Neural progenitor cell (in vitro differentiated cells): Measurements from ENCODE around the gene RRAS2. TPM values are rescaled to one million over a fixed set of nuclear protein-coding genes. Genes with fewer than 3 reads are reported as not detected.
A peak's percentile ranks its signal among the peaks of the same experiment; 100 is the strongest.

Experiments used
- DNase-seq: peaks from one replicate; pipeline ENCODE4 v3.0.0-alpha.2; 2016; ENCODE audit warnings: low spot score
- H2AFZ ChIP-seq: fragments of 200-600 bp; sonication (generic); replicated peaks from 2 replicates; pipeline ENCODE4 v1.6.1; 2016; ENCODE audit warnings: antibody characterized with exemption
- H3F3A ChIP-seq: fragments of 200-600 bp; sonication (generic); 2 replicates; pipeline ENCODE4 v1.6.1; 2016; ENCODE audit warnings: antibody characterized with exemption, low read depth
- H3K27ac ChIP-seq: fragments of 200-600 bp; sonication (generic); 2 replicates; pipeline ENCODE4 v1.5.1; 2016; ENCODE audit warnings: mild to moderate bottlenecking
- H3K27me3 ChIP-seq: fragments of 200-600 bp; sonication (generic); 2 replicates; pipeline ENCODE4 v1.6.1; 2016; ENCODE audit warnings: mild to moderate bottlenecking, moderate library complexity
- H3K36me3 ChIP-seq: fragments of 200-600 bp; sonication (generic); 2 replicates; pipeline ENCODE4 v1.5.1; 2016
- H3K4me1 ChIP-seq: fragments of 200-600 bp; sonication (generic); 2 replicates; pipeline ENCODE4 v1.6.1; 2016; ENCODE audit warnings: mixed run types
- H3K4me2 ChIP-seq: fragments of 200-600 bp; sonication (generic); 2 replicates; pipeline ENCODE4 v1.6.1; 2016
- H3K4me3 ChIP-seq: fragments of 200-600 bp; sonication (generic); 2 replicates; pipeline ENCODE4 v1.5.1; 2016
- H3K79me2 ChIP-seq: fragments of 200-600 bp; sonication (generic); 2 replicates; pipeline ENCODE4 v1.6.1; 2016; ENCODE audit warnings: low read depth
- H3K9ac ChIP-seq: fragments of 200-600 bp; sonication (generic); 2 replicates; pipeline ENCODE4 v1.6.1; 2016
- H3K9me3 ChIP-seq: fragments of 200-600 bp; sonication (generic); 2 replicates; pipeline ENCODE4 v1.5.1; 2016; ENCODE audit warnings: low read depth
- H4K20me1 ChIP-seq: fragments of 200-600 bp; sonication (generic); 2 replicates; pipeline ENCODE4 v1.6.1; 2016; ENCODE audit warnings: low read depth
- H3K27ac Mint-ChIP-seq: 3 replicates; pipeline ENCODE4 v1.8.0; 2021; ENCODE audit warnings: mixed read lengths
- H3K27me3 Mint-ChIP-seq: 2 replicates; pipeline ENCODE4 v1.8.0; 2022; ENCODE audit warnings: low read depth, mild to moderate bottlenecking, inconsistent platforms, moderate library complexity, mixed read lengths; ENCODE audit not compliant: insufficient read depth
- H3K36me3 Mint-ChIP-seq: 3 replicates; pipeline ENCODE4 v1.8.0; 2021; ENCODE audit warnings: mixed read lengths
- H3K4me1 Mint-ChIP-seq: 3 replicates; pipeline ENCODE4 v1.8.0; 2021; ENCODE audit warnings: mixed read lengths
- H3K4me3 Mint-ChIP-seq: 3 replicates; pipeline ENCODE4 v1.8.0; 2021; ENCODE audit warnings: mild to moderate bottlenecking, moderate library complexity, mixed read lengths
- H3K9me3 Mint-ChIP-seq: 3 replicates; pipeline ENCODE4 v1.8.0; 2020; ENCODE audit warnings: mixed read lengths
- EZH2 ChIP-seq: fragments of 200-600 bp; sonication (generic); IDR thresholded peaks from 2 replicates; pipeline ENCODE4 v1.6.1; 2017; ENCODE audit warnings: antibody characterized with exemption, mild to moderate bottlenecking, moderate library complexity
- EZH2phosphoT487 ChIP-seq: fragments of 200-600 bp; sonication (generic); IDR thresholded peaks from 2 replicates; pipeline ENCODE4 v1.6.1; 2017; ENCODE audit warnings: antibody characterized with exemption
- total RNA-seq: library from RNA; depleted of rRNA; stranded (reverse); fragments of >200 nt; gene quantifications from 2 replicates; pipeline ENCODE4 v1.2.3, GENCODE V29; 2015; ENCODE audit warnings: low replicate concordance
- TF ChIP-seq, protein P1 (sequence below): fragments of 200-600 bp; sonication (generic); IDR thresholded peaks from 2 replicates; pipeline ENCODE4 v1.5.1; 2017; ENCODE audit warnings: antibody characterized with exemption, mild to moderate bottlenecking

The RRAS2 gene
- total RNA-seq, 1 donor from 2014 or later: 129 TPM

DNA sequence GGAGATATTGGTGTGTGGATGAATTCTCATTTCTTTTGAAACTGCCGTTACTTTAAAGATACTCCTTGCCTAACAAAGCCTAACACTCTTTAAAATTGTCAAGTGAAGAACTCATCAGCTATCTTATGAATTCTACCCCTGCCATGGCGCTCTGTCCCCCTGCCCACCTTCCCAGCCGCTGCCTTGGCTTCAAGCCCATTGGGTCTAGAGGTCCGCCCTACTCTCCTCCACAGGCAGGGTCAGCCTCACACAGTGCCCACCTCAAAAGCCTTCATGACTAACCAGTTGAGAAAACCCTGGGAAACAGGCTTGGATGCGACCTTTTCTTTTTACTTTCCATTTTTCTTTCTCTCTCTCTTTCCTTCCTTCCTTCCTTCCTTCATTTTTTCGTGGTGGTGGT, 128.6 kb downstream of the RRAS2 start:
- Mint-ChIP-seq H3K4me3 (no peak overlapping the region), H3K9me3 (no peaks in the 10 kb centered on the region), H3K27ac (no peak overlapping the region), H3K36me3 (peaks cover 2% of the 10 kb centered on the region), H3K27me3 (peaks cover 7% of the 10 kb centered on the region), H3K4me1 (peaks cover 12% of the 10 kb centered on the region)
- Histone ChIP-seq H2AFZ (no peak overlapping the region), H3K9ac (no peak overlapping the region), H3K4me2 (peak overlapping the region; percentile 54), H3F3A (no peaks in the 10 kb centered on the region), H3K4me1 (peaks cover 18% of the 10 kb centered on the region), H3K27me3 (no peaks in the 10 kb centered on the region), H3K36me3 (no peaks in the 10 kb centered on the region), H4K20me1 (no peaks in the 10 kb centered on the region), H3K79me2 (no peaks in the 10 kb centered on the region), H3K4me3 (no peak overlapping the region), H3K9me3 (no peaks in the 10 kb centered on the region), H3K27ac (no peak overlapping the region)
- no peak for DNase-seq
- TF ChIP-seq EZH2phosphoT487 (no peak), EZH2 (no peak)
- TF ChIP-seq, protein P1, sequence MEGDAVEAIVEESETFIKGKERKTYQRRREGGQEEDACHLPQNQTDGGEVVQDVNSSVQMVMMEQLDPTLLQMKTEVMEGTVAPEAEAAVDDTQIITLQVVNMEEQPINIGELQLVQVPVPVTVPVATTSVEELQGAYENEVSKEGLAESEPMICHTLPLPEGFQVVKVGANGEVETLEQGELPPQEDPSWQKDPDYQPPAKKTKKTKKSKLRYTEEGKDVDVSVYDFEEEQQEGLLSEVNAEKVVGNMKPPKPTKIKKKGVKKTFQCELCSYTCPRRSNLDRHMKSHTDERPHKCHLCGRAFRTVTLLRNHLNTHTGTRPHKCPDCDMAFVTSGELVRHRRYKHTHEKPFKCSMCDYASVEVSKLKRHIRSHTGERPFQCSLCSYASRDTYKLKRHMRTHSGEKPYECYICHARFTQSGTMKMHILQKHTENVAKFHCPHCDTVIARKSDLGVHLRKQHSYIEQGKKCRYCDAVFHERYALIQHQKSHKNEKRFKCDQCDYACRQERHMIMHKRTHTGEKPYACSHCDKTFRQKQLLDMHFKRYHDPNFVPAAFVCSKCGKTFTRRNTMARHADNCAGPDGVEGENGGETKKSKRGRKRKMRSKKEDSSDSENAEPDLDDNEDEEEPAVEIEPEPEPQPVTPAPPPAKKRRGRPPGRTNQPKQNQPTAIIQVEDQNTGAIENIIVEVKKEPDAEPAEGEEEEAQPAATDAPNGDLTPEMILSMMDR: no peak

- peaks cover 24% of the 10 kb centered on the region for H3K4me1 ChIP-seq
- H3K79me2 ChIP-seq: no peaks in the 10 kb centered on the region
- no peaks in the 10 kb centered on the region for H3K36me3 ChIP-seq
- TF ChIP-seq, protein P1: no peak
- no peak for TF ChIP-seq EZH2
- no peak overlapping the region for H3K4me3 ChIP-seq
- no peaks in the 10 kb centered on the region for H3K27me3 ChIP-seq
- peaks cover 15% of the 10 kb centered on the region for H3K4me1 Mint-ChIP-seq
- DNase-seq: no peak
- peaks cover 4% of the 10 kb centered on the region for H3K27me3 Mint-ChIP-seq
- H3K27ac Mint-ChIP-seq: no peak overlapping the region
- peaks cover 2% of the 10 kb centered on the region for H3K36me3 Mint-ChIP-seq
- no peak overlapping the region for H2AFZ ChIP-seq
- peak overlapping the region; percentile 54 for H3K4me2 ChIP-seq
- H3K9me3 Mint-ChIP-seq: no peaks in the 10 kb centered on the region
- no peaks in the 10 kb centered on the region for H3F3A ChIP-seq
- H3K27ac ChIP-seq: no peak overlapping the region
- no peak overlapping the region for H3K4me3 Mint-ChIP-seq
- no peak overlapping the region for H3K9ac ChIP-seq
- H4K20me1 ChIP-seq: no peaks in the 10 kb centered on the region
- no peaks in the 10 kb centered on the region for H3K9me3 ChIP-seq
Measured at GRCh38 chr11:14229472-14229871, 129.5 kb downstream of the RRAS2 start.

GRCh38 chr11:14228356-14228755, 130.6 kb downstream of the RRAS2 start:
- peaks cover 7% of the 10 kb centered on the region for H3K27me3 Mint-ChIP-seq
- Histone ChIP-seq H3K9ac (no peak overlapping the region), H4K20me1 (no peaks in the 10 kb centered on the region), H3K4me3 (no peak overlapping the region), H3K4me1 (peaks cover 32% of the 10 kb centered on the region), H3K79me2 (no peaks in the 10 kb centered on the region), H3K27me3 (no peaks in the 10 kb centered on the region), H3F3A (peaks cover 3% of the 10 kb centered on the region), H2AFZ (no peak overlapping the region), H3K36me3 (no peaks in the 10 kb centered on the region), H3K27ac (no peak overlapping the region), H3K4me2 (no peak overlapping the region), H3K9me3 (no peaks in the 10 kb centered on the region)
- H3K36me3 Mint-ChIP-seq: peaks cover 2% of the 10 kb centered on the region
- H3K4me3 Mint-ChIP-seq: no peak overlapping the region
- H3K9me3 Mint-ChIP-seq: no peaks in the 10 kb centered on the region
- TF ChIP-seq, protein P1: no peak
- TF ChIP-seq EZH2phosphoT487 (no peak), EZH2 (no peak)
- no peak overlapping the region for H3K27ac Mint-ChIP-seq
- DNase-seq: no peak
- peaks cover 15% of the 10 kb centered on the region for H3K4me1 Mint-ChIP-seq

Other genes with a start within 250 kb of the RRAS2 start
- gene COPB1, start 140.6 kb upstream of the RRAS2 start, total RNA-seq: 157 and 212 TPM in 2 replicates
- 192 and 271 TPM in 2 replicates for gene PSMA1, start 161.2 kb upstream of the RRAS2 start, total RNA-seq